Measurements from ENCODE around the gene CHST9. TPM values are rescaled to one million over a fixed set of nuclear protein-coding genes. Genes with fewer than 3 reads are reported as not detected.

CHST9 gene
- total and polyA plus RNA-seq, 2 donors (not counting 3 experiments of a cell fraction or from before 2014, with no cell fraction given), result not detected

DNA sequence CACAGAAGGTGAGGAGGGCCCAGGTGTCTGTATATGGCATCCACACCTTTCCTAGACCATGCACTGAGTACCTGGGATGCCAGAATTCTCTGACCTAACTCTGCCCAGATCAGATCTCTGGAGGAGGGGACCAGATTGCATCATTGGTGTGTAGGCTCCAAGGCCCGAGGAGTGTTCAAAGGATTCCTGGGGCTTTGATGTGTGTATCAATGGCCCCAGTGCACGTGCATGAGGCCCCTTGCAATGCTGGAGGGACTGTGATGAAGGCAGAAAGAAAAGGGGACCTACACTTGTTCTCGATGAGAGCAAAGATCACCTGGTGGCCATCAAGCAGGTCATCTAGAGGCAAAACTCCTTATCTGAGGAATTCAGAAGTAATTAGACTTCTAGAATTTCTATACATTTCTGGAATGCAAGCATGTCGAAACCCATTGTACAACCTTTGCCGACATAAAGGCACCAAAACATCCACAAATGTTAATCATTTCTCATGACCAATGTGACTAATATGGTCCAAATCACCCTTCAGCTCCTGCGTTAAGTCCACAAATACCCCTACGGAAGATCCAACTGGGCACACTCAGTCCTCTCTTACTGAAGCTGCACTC lies 123.5 kb downstream of the CHST9 start:
- intact Hi-C loops (cut with micrococcal nuclease) (no loop called here), dilution Hi-C loops (cut with MboI; ENCODE audit: extremely low pct_ligation_motif_present, low sequenced_read_pairs) (no loop called here)
- Histone ChIP-seq H3K9me1 (replicated peaks; ENCODE audit: control insufficient read depth, extremely low read depth, insufficient read depth, low read length) (no peaks in the 10 kb centered on the region), H3K4me2 (ENCODE audit: insufficient read depth, low read length) (no peak overlapping the region), H3K4me1 (ENCODE audit: control insufficient read depth, extremely low read depth, insufficient read depth, low read length) (no peaks in the 10 kb centered on the region), H2AFZ (ENCODE audit: low read depth, low read length) (no peak overlapping the region), H3K27me3 (ENCODE audit: control insufficient read depth in 2 of 2, insufficient read depth in 2 of 2, low read length in 2 of 2) (no peaks in the 10 kb centered on the region), H3K4me3 (replicated peaks in 1 of 3; ENCODE audit: insufficient read depth in 1 of 3, low read depth in 1 of 3, low read length in 3 of 3) (no peak overlapping the region), H3K27ac (ENCODE audit: insufficient read depth, low read depth, low read length) (no peak overlapping the region), H3K36me3 (ENCODE audit: control insufficient read depth in 2 of 2, extremely low read depth in 1 of 2, insufficient read depth in 2 of 2, low read length in 2 of 2) (no peaks in the 10 kb centered on the region), H3K9ac (replicated peaks; ENCODE audit: extremely low read depth, insufficient read depth, low read length) (no peak overlapping the region), H3K9me3 (replicated peaks; ENCODE audit: control insufficient read depth, insufficient read depth, low read length) (peaks cover 2% of the 10 kb centered on the region), H3K79me2 (ENCODE audit: control insufficient read depth, insufficient read depth, low read length) (no peaks in the 10 kb centered on the region), H4K20me1 (replicated peaks; ENCODE audit: control insufficient read depth, extremely low read depth, insufficient read depth, low read length) (no peaks in the 10 kb centered on the region)
- POLR2A ChIA-PET, result no interaction called here
- TF ChIP-seq EZH2 (IDR thresholded peaks at IDR 0.05; ENCODE audit: borderline replicate concordance, low read depth, low read length, severe bottlenecking) (no peak), POLR2A (IDR thresholded peaks at IDR 0.05; ENCODE audit: low read depth, low read length) (no peak)
- no TSS peak for BruUV-seq (replicated peaks)
- CTCF ChIA-PET, result no interaction called here
- DNase-seq (ENCODE audit: low read depth, low spot score), result no peak
- FAIRE-seq, result no peak

DNA sequence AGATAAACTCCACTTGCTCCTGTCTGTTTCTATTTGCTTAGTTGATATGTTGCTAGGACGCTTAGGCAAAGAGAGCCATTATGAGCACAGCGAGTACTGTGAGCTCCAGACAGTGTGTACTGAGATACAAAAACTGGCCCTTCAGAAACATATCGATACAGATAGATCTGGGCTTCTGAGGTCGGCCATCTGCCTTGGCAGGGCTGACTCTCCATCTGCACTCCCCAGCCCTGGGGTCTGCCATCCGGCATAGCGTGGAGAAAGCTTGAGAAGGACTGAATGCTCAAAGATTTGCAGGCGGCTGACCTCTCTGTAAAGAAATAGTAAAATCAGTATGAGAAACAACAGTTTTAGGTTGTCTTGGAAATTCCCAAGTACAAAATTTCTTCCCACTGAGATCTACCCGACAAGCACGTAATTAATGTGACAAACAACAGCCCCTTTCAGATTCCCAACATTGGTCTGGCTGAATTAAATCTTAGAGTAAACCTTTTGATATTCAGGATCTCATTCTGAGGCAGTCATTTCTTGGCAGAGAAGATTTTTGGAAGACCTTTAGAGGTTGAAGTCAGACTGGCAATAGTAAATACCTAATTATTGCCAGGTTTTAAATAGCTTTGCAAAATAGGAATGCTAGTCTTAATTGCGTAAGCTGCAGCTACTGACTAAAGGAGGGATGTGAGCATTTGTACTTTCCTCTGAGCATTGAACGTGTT lies 127.4 kb downstream of the CHST9 start:
- H3K4me2 ChIP-seq (ENCODE audit: insufficient read depth, low read length), result no peak overlapping the region
- H3K79me2 ChIP-seq (ENCODE audit: control insufficient read depth, insufficient read depth, low read length), result no peaks in the 10 kb centered on the region
- no peak overlapping the region for H2AFZ ChIP-seq (ENCODE audit: low read depth, low read length)
- no peaks in the 10 kb centered on the region for H3K9me1 ChIP-seq (replicated peaks; ENCODE audit: control insufficient read depth, extremely low read depth, insufficient read depth, low read length)
- H3K4me3 ChIP-seq (replicated peaks in 1 of 3; ENCODE audit: insufficient read depth in 1 of 3, low read depth in 1 of 3, low read length in 3 of 3), result no peak overlapping the region
- CTCF ChIA-PET, result no interaction called here
- no peaks in the 10 kb centered on the region for H3K36me3 ChIP-seq (ENCODE audit: control insufficient read depth in 2 of 2, extremely low read depth in 1 of 2, insufficient read depth in 2 of 2, low read length in 2 of 2)
- intact Hi-C loops (cut with micrococcal nuclease) (no loop called here), dilution Hi-C loops (cut with MboI; ENCODE audit: extremely low pct_ligation_motif_present, low sequenced_read_pairs) (no loop called here)
- H3K27me3 ChIP-seq (ENCODE audit: control insufficient read depth in 2 of 2, insufficient read depth in 2 of 2, low read length in 2 of 2), result no peaks in the 10 kb centered on the region
- H3K9ac ChIP-seq (replicated peaks; ENCODE audit: extremely low read depth, insufficient read depth, low read length), result no peak overlapping the region
- peaks cover 2% of the 10 kb centered on the region for H3K9me3 ChIP-seq (replicated peaks; ENCODE audit: control insufficient read depth, insufficient read depth, low read length)
- no TSS peak for BruUV-seq (replicated peaks)
- no peak for FAIRE-seq
- no peak for DNase-seq (ENCODE audit: low read depth, low spot score)
- no peaks in the 10 kb centered on the region for H4K20me1 ChIP-seq (replicated peaks; ENCODE audit: control insufficient read depth, extremely low read depth, insufficient read depth, low read length)
- no peaks in the 10 kb centered on the region for H3K4me1 ChIP-seq (ENCODE audit: control insufficient read depth, extremely low read depth, insufficient read depth, low read length)
- H3K27ac ChIP-seq (ENCODE audit: insufficient read depth, low read depth, low read length), result no peak overlapping the region
- POLR2A ChIA-PET, result no interaction called here
- no peak for TF ChIP-seq EZH2 (IDR thresholded peaks at IDR 0.05; ENCODE audit: borderline replicate concordance, low read depth, low read length, severe bottlenecking)
- TF ChIP-seq, protein P1, sequence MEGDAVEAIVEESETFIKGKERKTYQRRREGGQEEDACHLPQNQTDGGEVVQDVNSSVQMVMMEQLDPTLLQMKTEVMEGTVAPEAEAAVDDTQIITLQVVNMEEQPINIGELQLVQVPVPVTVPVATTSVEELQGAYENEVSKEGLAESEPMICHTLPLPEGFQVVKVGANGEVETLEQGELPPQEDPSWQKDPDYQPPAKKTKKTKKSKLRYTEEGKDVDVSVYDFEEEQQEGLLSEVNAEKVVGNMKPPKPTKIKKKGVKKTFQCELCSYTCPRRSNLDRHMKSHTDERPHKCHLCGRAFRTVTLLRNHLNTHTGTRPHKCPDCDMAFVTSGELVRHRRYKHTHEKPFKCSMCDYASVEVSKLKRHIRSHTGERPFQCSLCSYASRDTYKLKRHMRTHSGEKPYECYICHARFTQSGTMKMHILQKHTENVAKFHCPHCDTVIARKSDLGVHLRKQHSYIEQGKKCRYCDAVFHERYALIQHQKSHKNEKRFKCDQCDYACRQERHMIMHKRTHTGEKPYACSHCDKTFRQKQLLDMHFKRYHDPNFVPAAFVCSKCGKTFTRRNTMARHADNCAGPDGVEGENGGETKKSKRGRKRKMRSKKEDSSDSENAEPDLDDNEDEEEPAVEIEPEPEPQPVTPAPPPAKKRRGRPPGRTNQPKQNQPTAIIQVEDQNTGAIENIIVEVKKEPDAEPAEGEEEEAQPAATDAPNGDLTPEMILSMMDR (IDR thresholded peaks at IDR 0.05; ENCODE audit: extremely low read depth in 1 of 2, insufficient read depth in 1 of 2, low read depth in 1 of 2, low read length in 2 of 2), result no peak
- no peak for TF ChIP-seq MYC (IDR thresholded peaks at IDR 0.05; ENCODE audit: low read depth, low read length)
- no peak for TF ChIP-seq JUN (IDR thresholded peaks at IDR 0.05; ENCODE audit: borderline replicate concordance, insufficient read depth, insufficient read length, low read depth)
- no peak for TF ChIP-seq FOS (IDR thresholded peaks at IDR 0.05; ENCODE audit: borderline replicate concordance, insufficient read depth, low read length)
- no peak for TF ChIP-seq POLR2AphosphoS5 (IDR thresholded peaks at IDR 0.05; ENCODE audit: insufficient read depth, low read depth, low read length)
- TF ChIP-seq, protein P2, sequence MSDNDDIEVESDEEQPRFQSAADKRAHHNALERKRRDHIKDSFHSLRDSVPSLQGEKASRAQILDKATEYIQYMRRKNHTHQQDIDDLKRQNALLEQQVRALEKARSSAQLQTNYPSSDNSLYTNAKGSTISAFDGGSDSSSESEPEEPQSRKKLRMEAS (IDR thresholded peaks at IDR 0.05; ENCODE audit: insufficient read depth, insufficient read length), result no peak
- no peak for TF ChIP-seq GATA2 (IDR thresholded peaks at IDR 0.05; ENCODE audit: insufficient read depth, insufficient read length, low read depth, low read length)
- TF ChIP-seq POLR2A (IDR thresholded peaks at IDR 0.05; ENCODE audit: low read depth, low read length), result no peak

Data from endothelial cell of umbilical vein (primary cell).